ENCODE data around the gene SLC2A10. TPM values are rescaled to one million over a fixed set of nuclear protein-coding genes. Genes with fewer than 3 reads are reported as not detected.

The SLC2A10 gene
- total and polyA plus RNA-seq, 2 donors (not counting 3 experiments of a cell fraction or from before 2014, with no cell fraction given): 11.2 to 13.6 TPM

DNA sequence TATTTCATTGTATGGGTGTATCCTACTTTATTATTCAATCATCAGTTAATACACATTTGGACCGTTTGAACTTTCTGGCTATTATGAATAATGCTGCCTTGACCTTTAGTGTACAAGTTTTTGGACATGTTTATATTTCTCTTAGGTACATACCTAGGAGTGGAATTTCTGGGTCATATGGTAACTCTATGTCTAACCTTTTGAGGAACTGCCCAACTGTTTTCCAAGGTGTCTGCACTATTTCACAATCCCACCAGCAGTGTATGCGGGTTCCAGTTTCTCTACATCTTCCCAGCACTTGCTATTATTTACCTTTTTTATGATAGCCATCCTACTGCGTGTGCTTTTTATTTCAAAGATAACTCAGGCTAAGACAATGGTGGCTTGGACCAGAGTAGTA lies 43.8 kb upstream of the SLC2A10 start:
- FAIRE-seq (no peak), DNase-seq (ENCODE audit: low read depth, low spot score) (no peak)
- no peaks in the 10 kb centered on the region for H3K4me1 ChIP-seq (ENCODE audit: control insufficient read depth, extremely low read depth, insufficient read depth, low read length)
- H2AFZ ChIP-seq (ENCODE audit: low read depth, low read length): no peak overlapping the region
- H3K4me3 ChIP-seq (replicated peaks in 1 of 3; ENCODE audit: insufficient read depth in 1 of 3, low read depth in 1 of 3, low read length in 3 of 3): no peak overlapping the region
- H3K27me3 ChIP-seq (ENCODE audit: control insufficient read depth in 2 of 2, insufficient read depth in 2 of 2, low read length in 2 of 2): no peaks in the 10 kb centered on the region
- ChIA-PET CTCF (no interaction called here), POLR2A (no interaction called here)
- H3K27ac ChIP-seq (ENCODE audit: insufficient read depth, low read depth, low read length): no peak overlapping the region
- no TSS peak for BruUV-seq (replicated peaks)
- dilution Hi-C loops (cut with MboI; ENCODE audit: extremely low pct_ligation_motif_present, low sequenced_read_pairs) (no loop called here), intact Hi-C loops (cut with micrococcal nuclease) (no loop called here)
- no peaks in the 10 kb centered on the region for H3K9me1 ChIP-seq (replicated peaks; ENCODE audit: control insufficient read depth, extremely low read depth, insufficient read depth, low read length)
- TF ChIP-seq, protein P1, sequence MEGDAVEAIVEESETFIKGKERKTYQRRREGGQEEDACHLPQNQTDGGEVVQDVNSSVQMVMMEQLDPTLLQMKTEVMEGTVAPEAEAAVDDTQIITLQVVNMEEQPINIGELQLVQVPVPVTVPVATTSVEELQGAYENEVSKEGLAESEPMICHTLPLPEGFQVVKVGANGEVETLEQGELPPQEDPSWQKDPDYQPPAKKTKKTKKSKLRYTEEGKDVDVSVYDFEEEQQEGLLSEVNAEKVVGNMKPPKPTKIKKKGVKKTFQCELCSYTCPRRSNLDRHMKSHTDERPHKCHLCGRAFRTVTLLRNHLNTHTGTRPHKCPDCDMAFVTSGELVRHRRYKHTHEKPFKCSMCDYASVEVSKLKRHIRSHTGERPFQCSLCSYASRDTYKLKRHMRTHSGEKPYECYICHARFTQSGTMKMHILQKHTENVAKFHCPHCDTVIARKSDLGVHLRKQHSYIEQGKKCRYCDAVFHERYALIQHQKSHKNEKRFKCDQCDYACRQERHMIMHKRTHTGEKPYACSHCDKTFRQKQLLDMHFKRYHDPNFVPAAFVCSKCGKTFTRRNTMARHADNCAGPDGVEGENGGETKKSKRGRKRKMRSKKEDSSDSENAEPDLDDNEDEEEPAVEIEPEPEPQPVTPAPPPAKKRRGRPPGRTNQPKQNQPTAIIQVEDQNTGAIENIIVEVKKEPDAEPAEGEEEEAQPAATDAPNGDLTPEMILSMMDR (IDR thresholded peaks at IDR 0.05; ENCODE audit: extremely low read depth in 1 of 2, insufficient read depth in 1 of 2, low read depth in 1 of 2, low read length in 2 of 2): no peak
- TF ChIP-seq FOS (IDR thresholded peaks at IDR 0.05; ENCODE audit: borderline replicate concordance, insufficient read depth, low read length) (no peak), GATA2 (IDR thresholded peaks at IDR 0.05; ENCODE audit: insufficient read depth, insufficient read length, low read depth, low read length) (no peak), MYC (IDR thresholded peaks at IDR 0.05; ENCODE audit: low read depth, low read length) (no peak), POLR2A (IDR thresholded peaks at IDR 0.05; ENCODE audit: low read depth, low read length) (no peak), JUN (IDR thresholded peaks at IDR 0.05; ENCODE audit: borderline replicate concordance, insufficient read depth, insufficient read length, low read depth) (no peak), EZH2 (IDR thresholded peaks at IDR 0.05; ENCODE audit: borderline replicate concordance, low read depth, low read length, severe bottlenecking) (no peak), POLR2AphosphoS5 (IDR thresholded peaks at IDR 0.05; ENCODE audit: insufficient read depth, low read depth, low read length) (no peak)
- TF ChIP-seq, protein P2, sequence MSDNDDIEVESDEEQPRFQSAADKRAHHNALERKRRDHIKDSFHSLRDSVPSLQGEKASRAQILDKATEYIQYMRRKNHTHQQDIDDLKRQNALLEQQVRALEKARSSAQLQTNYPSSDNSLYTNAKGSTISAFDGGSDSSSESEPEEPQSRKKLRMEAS (IDR thresholded peaks at IDR 0.05; ENCODE audit: insufficient read depth, insufficient read length): no peak
- H3K79me2 ChIP-seq (ENCODE audit: control insufficient read depth, insufficient read depth, low read length): no peaks in the 10 kb centered on the region
- H3K36me3 ChIP-seq (ENCODE audit: control insufficient read depth in 2 of 2, extremely low read depth in 1 of 2, insufficient read depth in 2 of 2, low read length in 2 of 2): no peaks in the 10 kb centered on the region
- no peaks in the 10 kb centered on the region for H4K20me1 ChIP-seq (replicated peaks; ENCODE audit: control insufficient read depth, extremely low read depth, insufficient read depth, low read length)
- H3K4me2 ChIP-seq (ENCODE audit: insufficient read depth, low read length): no peak overlapping the region
- H3K9me3 ChIP-seq (replicated peaks; ENCODE audit: control insufficient read depth, insufficient read depth, low read length): no peaks in the 10 kb centered on the region
- no peak overlapping the region for H3K9ac ChIP-seq (replicated peaks; ENCODE audit: extremely low read depth, insufficient read depth, low read length)

Data from endothelial cell of umbilical vein (primary cell).